Head of caudate nucleus (tissue), 42 donors: ENCODE results near the gene TMED8.

Source experiments
- DNase-seq, 42 donors: peaks; one replicate each; pipeline versions ENCODE4 v3.0.0 to v3.0.0-alpha.2; 2020 to 2021; ENCODE audit warnings: mixed read lengths in 7 of 42
- intact Hi-C: fragments of 100-400 bp; cut with DNase I; formaldehyde crosslinking; loops from one replicate; pipeline ENCODE4 v1.15.0; 2022

Gene TMED8

DNA sequence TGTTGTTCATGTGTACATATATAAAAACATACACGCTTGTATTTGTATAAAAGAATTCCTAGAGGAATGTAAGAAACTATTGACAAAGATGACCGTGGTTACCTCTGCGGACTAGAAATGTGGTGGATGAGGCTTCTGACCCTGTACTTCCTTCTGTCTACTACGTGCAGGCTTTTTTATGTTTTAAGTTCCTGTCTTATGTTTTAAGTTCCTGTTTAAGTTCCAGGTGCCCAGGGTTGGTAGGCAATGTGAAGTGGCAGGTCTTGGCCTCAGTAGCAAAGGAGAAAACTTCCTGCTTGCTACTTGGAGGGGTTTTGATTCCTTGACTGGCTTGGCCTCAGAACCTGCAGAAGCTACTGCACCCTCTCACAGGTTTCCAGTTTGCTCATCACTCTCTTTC is 67.8 kb downstream of the TMED8 start:
- no peak for DNase-seq
- intact Hi-C loops = no loop called here

DNA sequence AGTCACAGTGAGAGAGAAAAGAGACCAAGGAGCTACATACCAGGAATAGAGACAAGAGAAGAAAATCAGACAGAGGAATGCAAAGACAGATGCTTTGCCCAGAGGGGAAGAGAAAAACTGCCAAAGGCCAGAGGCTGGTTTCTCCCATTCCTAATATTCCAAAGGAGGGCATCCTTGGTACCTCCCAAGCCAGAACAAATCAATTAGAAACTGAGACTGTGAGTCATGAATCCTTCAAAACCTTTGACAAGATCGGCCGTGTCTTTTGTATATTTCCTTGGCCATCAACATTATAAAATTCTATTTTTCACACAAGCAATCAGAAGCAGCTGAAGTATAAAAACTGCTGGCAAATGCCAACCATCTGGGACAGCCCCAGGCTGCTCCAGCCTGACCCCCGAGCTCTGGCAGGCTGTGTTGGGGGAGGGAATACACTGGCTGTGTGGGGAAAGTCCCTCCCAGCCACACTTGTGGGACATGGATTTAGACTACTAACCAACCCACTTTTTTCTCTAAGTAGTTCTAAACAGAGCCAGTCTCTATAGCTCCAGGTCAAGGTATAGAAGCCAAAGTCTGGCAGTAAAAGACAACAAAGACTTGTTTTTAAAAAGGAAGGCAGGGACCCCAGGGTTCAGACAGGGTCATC is 69.9 kb downstream of the TMED8 start:
- intact Hi-C loops = no loop called here
- DNase-seq = peak; percentile 49 to 91 (median 78)

DNA sequence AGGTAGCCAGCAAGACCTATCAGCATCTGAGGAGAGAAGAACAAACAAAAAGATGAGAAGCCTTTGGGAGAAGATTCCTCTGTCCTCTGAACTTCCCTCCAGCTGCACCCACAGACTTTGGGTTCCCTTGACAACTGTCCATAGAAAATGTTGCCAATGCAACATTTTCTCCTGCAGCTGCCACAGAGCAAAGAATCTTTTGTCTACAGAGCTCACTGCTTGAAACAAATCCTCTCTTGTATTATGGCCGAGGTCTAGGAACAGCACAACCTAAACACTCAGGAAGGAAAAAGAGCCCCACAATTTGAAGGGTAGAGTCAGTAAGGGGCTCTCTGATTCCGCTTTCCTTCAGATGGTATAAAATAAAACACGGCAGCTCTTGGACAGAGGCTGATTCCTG is 70.5 kb downstream of the TMED8 start:
- intact Hi-C loops = no loop called here
- DNase-seq = peak in 33 of 42 donors; percentile 17 to 89 (median 69)

DNA sequence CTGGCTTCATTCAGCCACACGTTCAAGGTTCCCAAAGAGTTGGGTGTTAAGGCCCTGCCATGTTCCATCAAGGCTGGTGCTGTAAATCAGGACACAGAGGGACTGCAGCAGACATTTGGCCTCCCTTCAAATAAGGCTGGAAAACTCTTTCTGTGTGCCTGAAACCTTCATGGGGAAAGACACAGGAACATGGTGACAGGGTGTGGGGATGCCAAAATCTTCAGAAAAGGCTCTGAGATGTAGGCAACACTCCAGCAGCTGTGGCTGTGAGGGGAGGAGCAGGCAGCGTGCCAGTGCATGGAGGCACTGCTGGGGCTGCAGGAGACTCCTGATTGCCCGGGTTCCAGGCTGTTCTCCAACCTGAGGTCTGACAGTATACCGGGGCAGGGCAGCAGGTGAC is 71.2 kb downstream of the TMED8 start:
- DNase-seq = peak; percentile 32 to 87 (median 70)
- intact Hi-C loops = no loop called here

DNA sequence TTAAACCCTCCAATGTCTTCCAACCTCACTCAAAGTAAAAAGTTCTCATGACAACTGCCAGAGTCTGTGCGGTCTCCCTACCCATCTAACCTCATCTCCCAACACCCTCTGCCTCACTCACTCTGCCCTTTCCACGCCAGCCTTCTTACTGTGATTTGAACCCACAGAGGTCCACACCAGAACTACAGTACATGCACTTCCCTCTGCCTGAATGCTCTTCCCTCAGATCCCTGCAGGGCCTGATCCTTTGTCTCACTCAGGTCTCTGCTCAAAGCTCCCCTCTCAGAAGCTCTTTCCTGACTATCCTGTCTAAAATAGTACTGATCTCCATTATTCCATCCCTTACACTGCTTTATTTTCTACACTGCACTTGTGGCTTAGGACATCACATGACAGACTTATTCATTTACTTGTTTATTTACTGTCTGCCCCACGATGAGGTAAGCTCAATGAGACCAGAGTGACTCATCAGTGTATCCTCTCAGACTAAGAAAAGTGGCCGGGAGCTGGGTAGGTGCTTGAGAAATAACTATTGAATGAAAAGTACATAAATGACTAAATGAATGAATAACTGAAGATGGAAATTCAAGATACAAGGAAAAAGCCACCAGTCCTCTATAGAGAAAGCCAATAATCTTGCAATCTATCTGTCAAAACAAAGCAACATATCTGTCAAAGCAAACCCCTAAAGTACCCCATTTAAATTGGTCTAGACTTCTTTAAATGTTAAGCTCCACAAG is 73.3 kb downstream of the TMED8 start:
- peak in 6 of 42 donors; percentile 34 to 71 (median 46) for DNase-seq
- intact Hi-C loops = no loop called here

DNA sequence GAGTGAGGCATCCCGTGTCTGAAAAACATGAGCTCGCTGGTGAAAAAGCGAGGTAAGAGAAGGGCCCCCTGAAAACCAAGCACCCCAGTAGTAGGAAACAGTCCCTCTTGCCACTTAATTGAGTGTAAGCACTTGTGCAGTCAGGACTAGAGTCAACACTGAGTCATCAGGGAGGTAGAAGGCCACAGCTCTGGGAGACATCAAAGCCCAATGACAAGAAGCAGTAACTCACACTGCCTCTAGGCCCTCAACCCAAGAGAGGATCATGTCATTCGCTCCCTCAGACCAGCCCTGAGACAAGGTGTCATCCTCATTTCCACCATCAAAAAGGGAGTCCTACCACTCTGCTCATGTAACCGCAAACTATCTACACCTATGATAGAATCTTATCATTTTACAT is 74.0 kb downstream of the TMED8 start:
- intact Hi-C loops = no loop called here
- DNase-seq = no peak

DNA sequence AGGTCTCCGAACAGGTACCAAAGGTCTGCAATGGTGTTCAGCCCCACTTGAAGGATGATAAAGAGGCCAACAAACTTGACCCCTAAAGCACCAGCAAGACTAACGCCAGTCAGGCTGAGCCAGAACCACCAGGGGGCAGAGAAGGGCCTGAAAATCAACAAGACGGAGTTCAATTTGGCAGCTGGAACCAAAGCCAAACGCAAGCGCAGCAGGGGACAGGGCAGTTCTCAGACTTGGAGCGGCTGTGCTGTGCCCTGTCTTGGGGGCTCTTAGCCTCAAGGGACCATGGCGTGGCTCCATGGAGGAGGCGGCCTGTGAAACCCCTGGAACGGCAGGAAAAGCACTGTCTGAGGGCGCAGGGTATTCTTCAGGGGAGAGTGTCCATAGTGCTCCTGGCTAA is 75.8 kb downstream of the TMED8 start:
- intact Hi-C loops = loop anchor here (1.0 kb wide), 1 partner anchor 14 kb away; no protein-coding TSS in a partner anchor
- DNase-seq = peak; percentile 69 to 97 (median 91)

DNA sequence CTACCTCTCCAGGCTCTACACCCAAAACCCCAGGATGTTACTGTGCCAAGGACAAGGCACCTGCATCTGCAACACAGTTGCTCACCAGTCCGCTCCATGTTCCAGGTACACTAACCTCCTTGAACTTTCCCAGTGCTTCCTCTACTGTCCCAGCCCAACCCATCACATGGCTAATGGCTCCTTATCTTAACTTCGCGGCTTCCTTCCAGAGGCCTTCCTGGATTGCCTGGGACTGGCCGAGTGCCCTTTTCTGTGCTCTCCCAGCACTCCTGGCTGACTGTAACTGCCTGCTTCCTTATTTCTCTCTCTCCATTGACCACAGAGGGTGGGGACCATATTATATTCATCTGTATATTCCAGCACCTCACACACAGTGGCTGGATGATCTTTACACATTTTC is 77.1 kb downstream of the TMED8 start:
- DNase-seq = no peak
- intact Hi-C loops = no loop called here

DNA sequence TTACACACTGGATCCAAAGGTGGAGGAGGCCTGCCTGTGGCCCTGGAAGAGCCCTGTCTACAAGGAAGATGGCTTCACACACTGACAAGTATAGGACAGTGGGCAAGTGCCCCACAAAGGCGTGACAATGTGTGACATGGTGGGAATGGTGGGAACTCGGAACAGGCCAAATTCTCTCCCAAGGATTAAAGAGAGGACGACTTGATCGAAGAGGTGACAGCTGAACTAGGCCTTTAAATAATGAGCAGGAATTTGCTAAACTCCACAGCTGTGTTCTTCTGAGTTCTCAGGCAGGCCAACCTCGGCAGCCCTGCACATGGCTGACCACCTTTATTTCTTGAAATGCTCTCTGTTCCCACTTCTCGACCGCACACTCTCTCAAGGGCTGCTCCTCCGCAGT is 80.0 kb downstream of the TMED8 start:
- no peak for DNase-seq
- intact Hi-C loops = no loop called here

DNA sequence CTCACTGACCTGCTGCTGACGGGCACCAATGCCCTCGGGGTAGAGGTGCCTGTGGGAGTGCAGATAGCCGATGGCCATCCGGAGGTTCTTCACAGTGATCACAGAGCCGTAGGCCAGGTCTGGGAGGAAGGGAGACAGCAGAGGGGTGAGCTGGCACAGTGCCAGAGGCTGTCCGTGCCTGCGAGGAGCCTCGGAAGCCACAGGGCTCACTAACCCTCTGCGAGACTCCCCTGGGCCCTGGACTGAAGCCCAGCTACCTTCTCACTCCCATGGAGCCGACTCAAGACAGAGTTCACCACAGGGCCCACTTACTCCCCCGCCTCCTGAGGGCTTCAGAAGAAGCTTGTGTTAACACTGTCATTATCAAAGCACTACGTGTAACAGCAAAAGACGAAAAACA is 80.7 kb downstream of the TMED8 start:
- no peak for DNase-seq
- intact Hi-C loops = no loop called here

DNA sequence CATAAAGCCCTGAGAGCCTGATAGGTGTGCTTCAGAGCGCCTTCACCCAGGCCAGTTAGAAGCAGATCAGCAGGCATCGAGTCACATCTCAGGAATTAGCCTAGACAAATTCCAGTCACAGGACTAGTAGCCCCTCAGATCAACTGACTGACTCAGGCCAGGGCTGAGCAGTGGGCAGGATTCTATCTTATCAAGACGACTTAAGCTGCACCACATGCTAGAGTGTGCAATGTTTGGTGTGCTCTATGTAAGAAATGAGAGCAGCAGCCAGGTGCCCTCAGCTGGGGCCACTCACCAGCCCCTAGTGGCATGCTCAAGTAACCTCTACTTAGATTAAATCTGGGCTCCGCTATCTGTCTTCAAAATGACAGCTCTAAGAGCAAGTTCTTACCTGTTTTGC is 86.2 kb downstream of the TMED8 start:
- intact Hi-C loops = no loop called here
- DNase-seq = no peak

DNA sequence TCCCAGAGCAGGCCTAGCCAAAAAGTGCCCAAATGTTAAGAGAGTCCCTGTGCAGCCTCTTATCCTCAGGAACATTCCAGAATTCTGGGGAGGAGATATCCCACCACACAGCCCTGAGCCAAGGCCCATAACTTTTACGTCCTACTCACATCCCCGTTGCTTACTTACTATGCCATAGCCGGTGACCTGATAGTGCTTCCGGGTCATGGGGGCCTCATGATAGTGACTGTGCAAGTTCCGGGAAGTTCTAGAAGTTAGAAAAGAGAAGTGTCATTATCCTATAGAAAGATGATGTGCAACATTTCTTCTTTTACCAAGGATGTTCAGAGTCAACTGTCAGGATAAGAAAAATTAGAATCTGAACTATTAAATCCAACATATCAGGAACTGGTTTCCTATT is 90.3 kb downstream of the TMED8 start:
- DNase-seq = no peak
- intact Hi-C loops = no loop called here
